H9 (cell line): ENCODE results near the gene LPAR1. TPM values are rescaled to one million over a fixed set of nuclear protein-coding genes. Genes with fewer than 3 reads are reported as not detected.

Experiments used
- DNase-seq: peaks from one replicate; pipeline ENCODE4 v3.0.0-alpha.2; 2017
- H2AFZ ChIP-seq: one replicate; pipeline ENCODE4 v1.6.1; 2013; ENCODE audit warnings: mild to moderate bottlenecking, low read length, control low read depth, moderate library complexity
- H2AK5ac ChIP-seq: 2 replicates; pipeline ENCODE4 v1.6.1; 2013; ENCODE audit warnings: low read length, control low read depth, mixed read lengths; ENCODE audit not compliant: insufficient read length
- H2BK120ac ChIP-seq: one replicate; pipeline ENCODE4 v1.6.1; 2013; ENCODE audit warnings: low read depth, mild to moderate bottlenecking, low read length, control low read depth, inconsistent platforms; ENCODE audit not compliant: poor library complexity, severe bottlenecking
- H2BK12ac ChIP-seq: 2 replicates; pipeline ENCODE4 v1.6.1; 2013; ENCODE audit warnings: low read length, control low read depth, mixed read lengths, low read depth; ENCODE audit not compliant: insufficient read length
- H2BK15ac ChIP-seq: 2 replicates; pipeline ENCODE4 v1.6.1; 2013; ENCODE audit warnings: low read depth, low read length, control low read depth
- H2BK20ac ChIP-seq: one replicate; pipeline ENCODE4 v1.6.1; 2013; ENCODE audit warnings: low read depth, mild to moderate bottlenecking, low read length, control low read depth, inconsistent platforms; ENCODE audit not compliant: poor library complexity, severe bottlenecking
- H2BK5ac ChIP-seq: 2 replicates; pipeline ENCODE4 v1.6.1; 2013; ENCODE audit warnings: low read length, control low read depth, mixed read lengths; ENCODE audit not compliant: insufficient read length
- H3K14ac ChIP-seq: 2 replicates; pipeline ENCODE4 v1.6.1; 2013; ENCODE audit warnings: low read length, control low read depth; ENCODE audit not compliant: insufficient read depth
- H3K18ac ChIP-seq: 2 replicates; pipeline ENCODE4 v1.6.1; 2013; ENCODE audit warnings: low read depth, mild to moderate bottlenecking, mixed read lengths, low read length, control low read depth; ENCODE audit not compliant: insufficient read length
- H3K23ac ChIP-seq: 2 replicates; pipeline ENCODE4 v1.6.1; 2013; ENCODE audit warnings: low read length, control low read depth, mixed read lengths, low read depth; ENCODE audit not compliant: insufficient read length
- H3K23me2 ChIP-seq: 2 replicates; pipeline ENCODE4 v1.6.1; 2013; ENCODE audit warnings: low read depth, mild to moderate bottlenecking, mixed read lengths, low read length, control low read depth; ENCODE audit not compliant: insufficient read length, poor library complexity, severe bottlenecking
- H3K27ac ChIP-seq: 2 replicates; pipeline ENCODE4 v1.5.1; 2013; ENCODE audit warnings: low read length, control low read depth, mixed read lengths, low read depth; ENCODE audit not compliant: insufficient read length
- H3K27me3 ChIP-seq: 2 replicates; pipeline ENCODE4 v1.6.1; 2013; ENCODE audit warnings: low read length, control low read depth, inconsistent platforms; ENCODE audit not compliant: insufficient read depth
- H3K4ac ChIP-seq: 2 replicates; pipeline ENCODE4 v1.6.1; 2013; ENCODE audit warnings: low read depth, mild to moderate bottlenecking, control low read depth, inconsistent platforms, low read length, moderate library complexity
- H3K4me1 ChIP-seq: 2 replicates; pipeline ENCODE4 v1.6.1; 2013; ENCODE audit warnings: low read length, control low read depth, inconsistent platforms; ENCODE audit not compliant: insufficient read depth
- H3K4me2 ChIP-seq: 2 replicates; pipeline ENCODE4 v1.6.1; 2013; ENCODE audit warnings: low read length, control low read depth, mixed read lengths; ENCODE audit not compliant: insufficient read length, insufficient read depth
- H3K56ac ChIP-seq: 2 replicates; pipeline ENCODE4 v1.6.1; 2013; ENCODE audit warnings: low read depth, mild to moderate bottlenecking, mixed read lengths, low read length, control low read depth; ENCODE audit not compliant: insufficient read length
- H3K79me1 ChIP-seq: 2 replicates; pipeline ENCODE4 v1.6.1; 2013; ENCODE audit warnings: low read depth, mild to moderate bottlenecking, moderate library complexity, low read length, control low read depth, inconsistent platforms; ENCODE audit not compliant: insufficient read depth, poor library complexity, severe bottlenecking
- H3K79me2 ChIP-seq: 2 replicates; pipeline ENCODE4 v1.6.1; 2013; ENCODE audit warnings: low read length, control low read depth, inconsistent platforms; ENCODE audit not compliant: insufficient read depth
- H3K9ac ChIP-seq: 2 replicates; pipeline ENCODE4 v1.6.1; 2013; ENCODE audit warnings: low read length, control low read depth, mixed read lengths; ENCODE audit not compliant: insufficient read length; ENCODE audit errors: extremely low read depth
- H3K9me3 ChIP-seq: one replicate; pipeline ENCODE4 v1.6.1; 2013; ENCODE audit warnings: low read depth, low read length, inconsistent platforms; ENCODE audit not compliant: control insufficient read depth
- H3T11ph ChIP-seq: one replicate; pipeline ENCODE4 v1.6.1; 2013; ENCODE audit warnings: mild to moderate bottlenecking, low read length, control low read depth, inconsistent platforms
- H4K20me1 ChIP-seq: one replicate; pipeline ENCODE4 v1.6.1; 2013; ENCODE audit not compliant: control insufficient read depth, insufficient read length, insufficient read depth
- H4K5ac ChIP-seq: 2 replicates; pipeline ENCODE4 v1.6.1; 2013; ENCODE audit warnings: low read depth, mild to moderate bottlenecking, mixed read lengths, low read length, control low read depth; ENCODE audit not compliant: insufficient read length
- H4K8ac ChIP-seq: replicated peaks from 2 replicates; pipeline ENCODE4 v1.6.1; 2013; ENCODE audit warnings: low read length, control low read depth, mixed read lengths, low read depth; ENCODE audit not compliant: insufficient read length
- H4K91ac ChIP-seq: 2 replicates; pipeline ENCODE4 v1.6.1; 2013; ENCODE audit warnings: low read depth, mild to moderate bottlenecking, moderate library complexity, mixed read lengths, low read length, control low read depth; ENCODE audit not compliant: insufficient read length
- H3K27ac Mint-ChIP-seq, 3 experiments: 2 replicates in 2 of 3; 3 replicates in 1 of 3; pipeline ENCODE4 v1.8.0; 2020 to 2021; ENCODE audit warnings: mixed read lengths in 3 of 3, mild to moderate bottlenecking in 1 of 3, moderate library complexity in 1 of 3
- H3K27me3 Mint-ChIP-seq: 2 replicates; pipeline ENCODE4 v1.8.0; 2021; ENCODE audit warnings: low read depth, mild to moderate bottlenecking, moderate library complexity, mixed read lengths
- H3K36me3 Mint-ChIP-seq, 3 experiments: 2 replicates in 2 of 3; 3 replicates in 1 of 3; pipeline ENCODE4 v1.8.0; 2020 to 2021; ENCODE audit warnings: low read depth in 3 of 3, mixed read lengths in 3 of 3; ENCODE audit not compliant: insufficient read depth in 1 of 3
- H3K4me1 Mint-ChIP-seq, 2 experiments: 2 replicates each; pipeline ENCODE4 v1.8.0; 2020; ENCODE audit warnings: mixed read lengths in 2 of 2
- H3K4me3 Mint-ChIP-seq, 2 experiments: 2 replicates in 1 of 2; 3 replicates in 1 of 2; pipeline ENCODE4 v1.8.0; 2020 to 2021; ENCODE audit warnings: mild to moderate bottlenecking in 2 of 2, mixed read lengths in 2 of 2, moderate library complexity in 1 of 2
- H3K9me3 Mint-ChIP-seq, 2 experiments: 2 replicates in 1 of 2; 3 replicates in 1 of 2; pipeline ENCODE4 v1.8.0; 2020; ENCODE audit warnings: mild to moderate bottlenecking in 2 of 2, mixed read lengths in 2 of 2, moderate library complexity in 1 of 2
- CTCF ChIP-seq: fragments of 200-600 bp; sonication (generic); conservative IDR thresholded peaks from 3 replicates; pipeline ENCODE4 v1.8.0; 2021; ENCODE audit warnings: antibody characterized with exemption, mild to moderate bottlenecking
- WGBS: extraction: QIAGEN DNeasy Blood & Tissue Kit; methylation state at CpG from one replicate; pipeline ENCODE4 v1.1.7; 2013; ENCODE audit warnings: missing lambda C conversion rate, low lambda C conversion rate, mixed read lengths; ENCODE audit not compliant: insufficient read length; ENCODE audit errors: extremely low coverage; 5-methylcytosine and 5-hydroxymethylcytosine counted together
- total RNA-seq: library from RNA; stranded (reverse); gene quantifications from 2 replicates; pipeline ENCODE4 v1.2.1, GENCODE V29; 2021

LPAR1 gene
- total RNA-seq, 1 experiment from 2014 or later: 1.3 TPM

- H2BK20ac ChIP-seq: no peak overlapping the region
- Mint-ChIP-seq H3K27me3 (no peaks in the 10 kb centered on the region; the same call in 1 of the 2 replicates), H3K9me3 (no peaks in the 10 kb centered on the region), H3K4me3 (no peak overlapping the region), H3K36me3 (no peaks in the 10 kb centered on the region), H3K4me1 (no peaks in the 10 kb centered on the region), H3K27ac (no peak overlapping the region)
- DNase-seq: no peak
- no peak overlapping the region for H2BK15ac ChIP-seq
- WGBS: no CpG with 5 or more reads among the region's 8 CpGs
- no peaks in the 10 kb centered on the region for H3K79me1 ChIP-seq
- H4K91ac ChIP-seq: no peak overlapping the region
- H2AK5ac ChIP-seq: no peak overlapping the region
- H3K4ac ChIP-seq: no peak overlapping the region
- no peaks in the 10 kb centered on the region for H4K20me1 ChIP-seq
- H3K23me2 ChIP-seq: no peaks in the 10 kb centered on the region
- no peak overlapping the region for H4K5ac ChIP-seq
- no peak overlapping the region for H2AFZ ChIP-seq
- no peak overlapping the region for H3K23ac ChIP-seq
- no peak overlapping the region for H3K56ac ChIP-seq
- no peak overlapping the region for H2BK120ac ChIP-seq
- H2BK5ac ChIP-seq: no peak overlapping the region
- H3T11ph ChIP-seq: no peak overlapping the region
- H3K9ac ChIP-seq: no peak overlapping the region
- H3K4me2 ChIP-seq: no peak overlapping the region
- no peak for TF ChIP-seq CTCF
- H2BK12ac ChIP-seq: no peak overlapping the region
- H3K18ac ChIP-seq: no peak overlapping the region
- no peaks in the 10 kb centered on the region for H3K79me2 ChIP-seq
- H3K27me3 ChIP-seq: no peaks in the 10 kb centered on the region
- H3K14ac ChIP-seq: no peak overlapping the region
- H3K27ac ChIP-seq: no peak overlapping the region
- no peaks in the 10 kb centered on the region for H3K9me3 ChIP-seq
- no peak overlapping the region for H4K8ac ChIP-seq
- H3K4me1 ChIP-seq: no peaks in the 10 kb centered on the region
Measured at GRCh38 chr9:111068383-111068730, 30.1 kb upstream of the LPAR1 start.
